Measurements from ENCODE around the gene SRP68.

- TF ChIP-seq CTCF (IDR thresholded peaks at IDR 0.05; ENCODE audit: low read length) (no peak), EZH2 (IDR thresholded peaks at IDR 0.05; ENCODE audit: borderline replicate concordance, low read length) (no peak)
Measured at GRCh38 chr17:76081295-76082210, 9.2 kb upstream of the SRP68 start.
